Neural cell (in vitro differentiated cells): ENCODE data around the gene CDC42EP2.

ENCODE experiments used
- EZH2 ChIP-seq: fragments of 200-600, 300-800 bp; shearing (Covaris generic), sonication (generic); IDR thresholded peaks from 2 replicates; pipeline ENCODE4 v1.6.1; 2014; ENCODE audit warnings: antibody characterized with exemption, low read length, borderline replicate concordance, mild to moderate bottlenecking; ENCODE audit not compliant: insufficient read depth, poor library complexity, severe bottlenecking
- POLR2AphosphoS5 ChIP-seq: IDR thresholded peaks from 2 replicates; pipeline ENCODE4 v1.6.1; 2012
- TF ChIP-seq, protein P1 (sequence below): fragments of 450-650 bp; IDR thresholded peaks from 2 replicates; pipeline ENCODE4 v1.5.1; 2014; ENCODE audit warnings: antibody characterized with exemption, mild to moderate bottlenecking, moderate library complexity; ENCODE audit not compliant: poor library complexity, severe bottlenecking

DNA sequence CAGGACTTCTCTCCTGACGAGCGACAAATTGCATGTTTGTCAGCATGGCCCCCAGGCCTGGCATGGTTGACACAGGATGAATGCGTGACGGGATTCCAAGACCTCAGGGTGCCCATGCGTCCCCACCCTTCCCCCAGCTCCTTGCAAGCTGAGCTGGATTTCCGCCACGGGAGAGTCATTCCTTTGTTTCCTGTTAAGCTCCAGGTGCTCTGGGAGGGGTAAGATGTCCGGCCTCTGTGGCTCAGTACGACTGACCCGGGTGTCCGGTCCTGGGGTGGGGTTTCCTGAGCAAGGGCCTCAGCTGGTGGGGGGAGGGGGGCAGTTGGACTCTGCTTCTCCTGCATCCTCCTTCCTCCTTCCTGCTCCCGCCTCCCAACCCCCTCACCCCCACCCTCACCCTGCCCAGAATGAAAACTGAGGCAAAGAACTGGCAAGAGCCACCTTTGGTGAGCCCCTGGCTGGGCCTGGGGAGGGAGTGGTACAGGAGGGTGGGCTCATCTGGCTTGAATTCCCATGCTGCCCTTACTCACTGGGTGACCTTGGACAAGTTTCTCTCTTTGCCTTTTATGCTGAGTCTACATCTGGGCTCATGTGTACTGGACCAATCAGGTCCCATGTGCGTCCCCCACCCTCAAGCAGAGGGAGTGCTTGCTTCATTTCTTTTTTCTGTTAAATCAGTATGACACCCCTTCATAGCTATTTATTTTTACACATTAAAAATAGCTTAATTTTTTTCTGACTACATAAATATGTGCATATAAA is 2.5 kb downstream of the CDC42EP2 start:
- TF ChIP-seq, protein P1, sequence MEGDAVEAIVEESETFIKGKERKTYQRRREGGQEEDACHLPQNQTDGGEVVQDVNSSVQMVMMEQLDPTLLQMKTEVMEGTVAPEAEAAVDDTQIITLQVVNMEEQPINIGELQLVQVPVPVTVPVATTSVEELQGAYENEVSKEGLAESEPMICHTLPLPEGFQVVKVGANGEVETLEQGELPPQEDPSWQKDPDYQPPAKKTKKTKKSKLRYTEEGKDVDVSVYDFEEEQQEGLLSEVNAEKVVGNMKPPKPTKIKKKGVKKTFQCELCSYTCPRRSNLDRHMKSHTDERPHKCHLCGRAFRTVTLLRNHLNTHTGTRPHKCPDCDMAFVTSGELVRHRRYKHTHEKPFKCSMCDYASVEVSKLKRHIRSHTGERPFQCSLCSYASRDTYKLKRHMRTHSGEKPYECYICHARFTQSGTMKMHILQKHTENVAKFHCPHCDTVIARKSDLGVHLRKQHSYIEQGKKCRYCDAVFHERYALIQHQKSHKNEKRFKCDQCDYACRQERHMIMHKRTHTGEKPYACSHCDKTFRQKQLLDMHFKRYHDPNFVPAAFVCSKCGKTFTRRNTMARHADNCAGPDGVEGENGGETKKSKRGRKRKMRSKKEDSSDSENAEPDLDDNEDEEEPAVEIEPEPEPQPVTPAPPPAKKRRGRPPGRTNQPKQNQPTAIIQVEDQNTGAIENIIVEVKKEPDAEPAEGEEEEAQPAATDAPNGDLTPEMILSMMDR: no peak
- TF ChIP-seq POLR2AphosphoS5: no peak
- no peak for TF ChIP-seq EZH2
